Peyer's patch (tissue), 4 donors: ENCODE results near the gene MELK. TPM values are rescaled to one million over a fixed set of nuclear protein-coding genes. Genes with fewer than 3 reads are reported as not detected.
"Not testable (repeated sequence)": the region's sequence is repeated elsewhere in the genome, so short reads cannot be mapped to it uniquely, and the experiment has no call there.

Experiments used
- DNase-seq, 3 donors: peaks; one replicate each; pipeline ENCODE4 v3.0.0-alpha.2; 2017 to 2019
- H3K27ac ChIP-seq, 4 donors: fragments of 200-600 bp; sonication (generic); one replicate each; pipeline ENCODE4 v1.5.1; 2016 to 2019
- H3K27me3 ChIP-seq, 2 donors: fragments of 200-600 bp; sonication (generic); one replicate each; pipeline ENCODE4 v1.5.1; 2019
- H3K36me3 ChIP-seq, 3 donors: fragments of 200-600 bp; sonication (generic); one replicate each; pipeline ENCODE4 v1.5.1; 2016 to 2019
- H3K4me1 ChIP-seq, 4 donors: fragments of 200-600 bp; sonication (generic); one replicate each; pipeline ENCODE4 v1.5.1; 2016 to 2019
- H3K4me3 ChIP-seq, 4 donors: fragments of 200-600 bp; sonication (generic); 1 replicate in 3 of 4; 2 replicates in 1 of 4; pipeline ENCODE4 v1.5.1; 2016 to 2019; ENCODE audit warnings: mild to moderate bottlenecking in 1 of 4
- H3K9me3 ChIP-seq, 4 donors: fragments of 200-600 bp; sonication (generic); one replicate each; pipeline ENCODE4 v1.5.1; 2016 to 2019; ENCODE audit warnings: mild to moderate bottlenecking in 1 of 4
- POLR2A ChIP-seq, 2 donors: fragments of 450-650 bp; IDR thresholded peaks; one replicate each; pipeline ENCODE4 v1.5.1; 2017; ENCODE audit warnings: antibody characterized with exemption in 2 of 2, mild to moderate bottlenecking in 2 of 2, moderate library complexity in 2 of 2
- total RNA-seq, 4 donors: library from RNA; depleted of rRNA; stranded (reverse); fragments of >200 nt; gene quantifications; one replicate each; pipeline ENCODE4 v1.1.0, GENCODE V29; 2016
- TF ChIP-seq, protein P1 (sequence below), 6 experiments: fragments of 450-650 bp in 4 of 6; fragments of 200-600 bp in 2 of 6; sonication (generic) in 1 of 6; IDR thresholded peaks; one replicate each; pipeline ENCODE4 v1.5.1; 2017 to 2019; ENCODE audit warnings: antibody characterized with exemption in 6 of 6, mild to moderate bottlenecking in 3 of 6, moderate library complexity in 1 of 6

MELK gene
- 1 to 10 TPM; 1.2 to 4.5 (median 3.2) TPM for total RNA-seq

DNA sequence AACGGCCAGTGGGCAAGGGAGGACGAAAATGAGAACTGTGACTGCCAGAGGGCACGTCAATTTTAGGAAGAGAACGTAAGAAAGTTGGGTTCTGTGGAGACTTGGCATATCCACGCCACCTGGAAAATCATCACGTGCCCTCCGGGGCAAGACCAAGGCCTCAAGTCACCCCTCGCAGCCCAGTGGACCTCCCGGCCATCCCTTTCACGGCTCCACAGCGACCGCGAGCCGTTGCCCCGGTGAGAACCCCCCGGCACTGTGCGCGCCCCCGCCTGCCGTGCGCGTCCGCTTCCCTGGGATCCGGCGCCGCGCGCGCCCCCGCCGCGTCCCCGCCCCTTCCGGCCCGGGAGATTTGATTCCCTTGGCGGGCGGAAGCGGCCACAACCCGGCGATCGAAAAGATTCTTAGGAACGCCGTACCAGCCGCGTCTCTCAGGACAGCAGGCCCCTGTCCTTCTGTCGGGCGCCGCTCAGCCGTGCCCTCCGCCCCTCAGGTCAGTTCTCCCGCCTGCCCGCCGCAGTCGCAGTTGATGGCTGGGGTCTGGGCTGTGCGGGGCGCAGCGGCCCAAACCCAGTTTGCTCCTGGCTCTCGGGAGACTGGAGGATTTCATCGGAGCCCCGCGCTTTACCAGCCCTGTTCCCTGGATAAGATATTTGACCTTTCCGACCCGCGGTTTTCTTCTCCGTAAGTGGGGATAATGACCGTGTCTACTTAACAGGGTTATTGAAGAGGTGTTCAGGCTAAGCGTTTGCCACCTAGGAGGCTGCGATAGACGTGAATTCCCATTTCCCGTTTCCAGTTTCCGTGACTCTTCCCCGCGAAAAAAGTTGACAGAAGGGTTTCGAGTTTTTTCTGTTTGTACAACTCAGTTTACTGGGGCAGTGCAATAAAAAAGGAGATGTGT lies at the start of gene MELK:
Gene MELK (plus strand): TSS at position 381 of the 904 bp plus-strand sequence. CDS start 8,787 bp downstream, outside the sequence.
- Histone ChIP-seq H3K27ac (peak within 1 kb of the TSS; percentile 41 to 77 (median 58)), H3K9me3 (no peaks in the 10 kb centered on the region), H3K36me3 (no peaks in the 10 kb centered on the region), H3K27me3 (no peaks in the 10 kb centered on the region), H3K4me3 (peak within 1 kb of the TSS; percentile 70 to 99 (median 76)), H3K4me1 (peaks cover 0 to 8% (median 4%) of the 10 kb centered on the region in 4 donors)
- peak; percentile 12 to 13 for TF ChIP-seq POLR2A (IDR thresholded peaks at IDR 0.05)
- TF ChIP-seq, protein P1, sequence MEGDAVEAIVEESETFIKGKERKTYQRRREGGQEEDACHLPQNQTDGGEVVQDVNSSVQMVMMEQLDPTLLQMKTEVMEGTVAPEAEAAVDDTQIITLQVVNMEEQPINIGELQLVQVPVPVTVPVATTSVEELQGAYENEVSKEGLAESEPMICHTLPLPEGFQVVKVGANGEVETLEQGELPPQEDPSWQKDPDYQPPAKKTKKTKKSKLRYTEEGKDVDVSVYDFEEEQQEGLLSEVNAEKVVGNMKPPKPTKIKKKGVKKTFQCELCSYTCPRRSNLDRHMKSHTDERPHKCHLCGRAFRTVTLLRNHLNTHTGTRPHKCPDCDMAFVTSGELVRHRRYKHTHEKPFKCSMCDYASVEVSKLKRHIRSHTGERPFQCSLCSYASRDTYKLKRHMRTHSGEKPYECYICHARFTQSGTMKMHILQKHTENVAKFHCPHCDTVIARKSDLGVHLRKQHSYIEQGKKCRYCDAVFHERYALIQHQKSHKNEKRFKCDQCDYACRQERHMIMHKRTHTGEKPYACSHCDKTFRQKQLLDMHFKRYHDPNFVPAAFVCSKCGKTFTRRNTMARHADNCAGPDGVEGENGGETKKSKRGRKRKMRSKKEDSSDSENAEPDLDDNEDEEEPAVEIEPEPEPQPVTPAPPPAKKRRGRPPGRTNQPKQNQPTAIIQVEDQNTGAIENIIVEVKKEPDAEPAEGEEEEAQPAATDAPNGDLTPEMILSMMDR (IDR thresholded peaks at IDR 0.05): no peak
- DNase-seq: peak; percentile 76 to 92 (median 89)

DNA sequence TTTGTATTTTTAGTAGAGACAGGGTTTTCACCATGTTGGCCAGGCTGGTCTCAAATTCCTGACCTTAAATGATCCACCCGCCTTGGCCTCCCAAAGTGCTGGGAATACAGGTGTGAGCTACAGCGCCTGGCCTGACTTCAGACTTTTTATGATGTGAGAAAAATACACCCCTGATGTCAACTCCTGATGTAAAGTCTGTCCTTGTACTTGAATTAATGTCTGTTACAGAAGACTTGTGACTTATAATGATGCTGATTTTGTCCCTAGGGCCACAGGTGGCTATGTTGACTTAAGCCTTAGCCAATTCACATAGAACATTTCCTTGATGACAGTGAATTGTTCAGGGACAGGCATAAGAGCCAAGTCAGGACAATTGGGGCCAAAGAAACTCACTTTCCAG lies 42.5 kb upstream of the MELK start:
- H3K9me3 ChIP-seq: no peaks in the 10 kb centered on the region
- no peak overlapping the region for H3K27ac ChIP-seq
- H3K4me3 ChIP-seq: no peak overlapping the region
- H3K27me3 ChIP-seq: no peaks in the 10 kb centered on the region
- H3K4me1 ChIP-seq: no peaks in the 10 kb centered on the region
- no peaks in the 10 kb centered on the region for H3K36me3 ChIP-seq
- no peak for DNase-seq
- no peak for TF ChIP-seq POLR2A (IDR thresholded peaks at IDR 0.05)
- TF ChIP-seq, protein P1 (IDR thresholded peaks at IDR 0.05): no peak

DNA sequence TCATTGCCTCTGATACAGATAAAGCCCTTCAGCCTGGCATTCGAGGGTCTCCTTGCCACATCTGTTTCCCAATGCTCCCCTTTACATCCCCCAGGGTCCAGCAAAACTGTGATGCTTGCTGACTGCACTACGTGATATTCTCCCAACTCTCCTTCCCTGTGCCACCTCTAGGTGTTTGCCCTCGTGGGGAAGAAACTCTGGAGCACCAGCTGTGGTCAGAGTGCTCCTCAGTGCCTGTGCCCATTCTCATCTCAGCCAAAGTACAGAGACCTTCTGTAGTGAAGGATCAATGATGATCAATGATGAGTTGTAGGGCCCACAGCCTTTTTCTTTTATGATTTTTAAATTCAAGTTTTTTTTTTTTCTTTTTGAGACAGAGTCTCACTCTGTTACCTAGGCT lies 40.3 kb upstream of the MELK start:
- no peak for DNase-seq
- TF ChIP-seq, protein P1 (IDR thresholded peaks at IDR 0.05): no peak
- TF ChIP-seq POLR2A (IDR thresholded peaks at IDR 0.05): no peak
- no peaks in the 10 kb centered on the region for H3K4me1 ChIP-seq
- H3K4me3 ChIP-seq: no peak overlapping the region
- H3K27me3 ChIP-seq: no peaks in the 10 kb centered on the region
- no peak overlapping the region for H3K27ac ChIP-seq
- no peaks in the 10 kb centered on the region for H3K9me3 ChIP-seq
- H3K36me3 ChIP-seq: no peaks in the 10 kb centered on the region

DNA sequence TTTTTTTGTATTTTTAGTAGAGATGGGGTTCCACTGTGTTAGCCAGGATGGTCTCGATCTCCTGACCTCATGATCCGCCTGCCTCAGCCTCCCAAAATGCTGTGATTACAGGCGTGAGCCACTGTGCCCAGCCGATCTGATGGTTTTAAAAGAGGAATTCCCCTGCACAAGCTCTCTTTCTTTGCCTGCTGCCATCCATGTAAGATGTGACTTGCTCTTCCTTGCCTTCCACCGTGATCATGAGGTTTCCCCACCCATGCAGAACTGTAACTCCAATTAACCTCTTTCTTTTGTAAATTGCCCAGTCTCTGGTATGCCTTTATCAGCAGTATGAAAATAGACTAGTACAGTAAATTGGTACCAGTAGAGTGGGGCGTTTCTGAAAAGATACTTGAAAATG lies 39.0 kb upstream of the MELK start:
- H3K4me1 ChIP-seq, H3K27me3 ChIP-seq, DNase-seq, H3K9me3 ChIP-seq, H3K36me3 ChIP-seq, H3K4me3 ChIP-seq, H3K27ac ChIP-seq: not testable (repeated sequence)

DNA sequence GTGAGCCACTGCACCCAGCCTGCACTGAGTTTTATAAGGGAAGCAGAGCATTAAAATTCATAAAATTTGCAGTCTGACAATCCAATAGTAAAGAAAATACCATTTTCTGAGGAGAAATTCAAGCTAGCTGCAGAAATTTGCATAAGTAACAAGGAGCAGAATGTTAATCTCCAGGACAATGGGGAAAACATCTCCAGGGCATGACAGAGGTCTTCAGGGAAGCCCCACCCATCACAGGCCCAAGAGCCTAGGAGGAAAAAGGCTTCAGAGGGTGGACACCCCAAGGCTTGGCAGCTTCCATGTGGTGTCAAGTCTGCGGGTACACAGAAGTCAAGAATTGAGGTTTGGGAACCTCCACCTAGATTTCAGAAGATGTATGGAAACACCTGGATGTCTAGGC lies 37.6 kb upstream of the MELK start:
- DNase-seq: no peak
- TF ChIP-seq, protein P1 (IDR thresholded peaks at IDR 0.05): no peak
- TF ChIP-seq POLR2A (IDR thresholded peaks at IDR 0.05): no peak
- no peaks in the 10 kb centered on the region for H3K36me3 ChIP-seq
- H3K27ac ChIP-seq: no peak overlapping the region
- H3K4me3 ChIP-seq: no peak overlapping the region
- no peaks in the 10 kb centered on the region for H3K27me3 ChIP-seq
- H3K4me1 ChIP-seq: no peaks in the 10 kb centered on the region
- H3K9me3 ChIP-seq: no peaks in the 10 kb centered on the region

DNA sequence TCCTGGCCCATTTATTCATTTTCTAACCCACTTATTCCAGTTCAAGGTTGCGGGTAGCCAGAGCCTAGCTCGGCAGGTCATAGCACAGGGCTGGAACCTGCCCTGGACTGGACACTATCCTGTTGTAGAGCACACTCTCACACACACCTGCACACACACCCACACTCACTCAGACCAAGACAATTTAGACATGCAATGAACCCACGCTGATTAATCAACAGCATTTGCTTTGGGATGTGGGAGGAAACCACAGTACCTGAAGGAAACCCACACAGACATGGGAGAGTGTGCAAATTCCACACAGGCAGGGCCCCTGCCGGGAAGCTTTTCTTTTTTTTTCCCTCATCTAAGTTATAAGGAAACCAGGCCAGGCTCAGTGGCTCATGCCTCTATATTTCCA lies 34.8 kb upstream of the MELK start:
- TF ChIP-seq, protein P1 (IDR thresholded peaks at IDR 0.05): no peak
- no peaks in the 10 kb centered on the region for H3K9me3 ChIP-seq
- no peak for DNase-seq

More for the DNA sequence above, 34.8 kb upstream of the MELK start:
- Histone ChIP-seq H3K27ac (no peak overlapping the region), H3K36me3 (no peaks in the 10 kb centered on the region), H3K4me3 (no peak overlapping the region), H3K4me1 (no peaks in the 10 kb centered on the region), H3K27me3 (no peaks in the 10 kb centered on the region)
